HG02642 (cell line): ENCODE measurements around the gene SYCP2L.
"Not testable (repeated sequence)": the region's sequence is repeated elsewhere in the genome, so short reads cannot be mapped to it uniquely, and the experiment has no call there.

Source experiments
- ATAC-seq: cut with Tn5 transposase; IDR thresholded peaks from one replicate; pipeline ENCODE4 v1.9.1; 2021; ENCODE audit warnings: mild to moderate bottlenecking; ENCODE audit not compliant: unreplicated experiment, poor library complexity

Gene SYCP2L

DNA sequence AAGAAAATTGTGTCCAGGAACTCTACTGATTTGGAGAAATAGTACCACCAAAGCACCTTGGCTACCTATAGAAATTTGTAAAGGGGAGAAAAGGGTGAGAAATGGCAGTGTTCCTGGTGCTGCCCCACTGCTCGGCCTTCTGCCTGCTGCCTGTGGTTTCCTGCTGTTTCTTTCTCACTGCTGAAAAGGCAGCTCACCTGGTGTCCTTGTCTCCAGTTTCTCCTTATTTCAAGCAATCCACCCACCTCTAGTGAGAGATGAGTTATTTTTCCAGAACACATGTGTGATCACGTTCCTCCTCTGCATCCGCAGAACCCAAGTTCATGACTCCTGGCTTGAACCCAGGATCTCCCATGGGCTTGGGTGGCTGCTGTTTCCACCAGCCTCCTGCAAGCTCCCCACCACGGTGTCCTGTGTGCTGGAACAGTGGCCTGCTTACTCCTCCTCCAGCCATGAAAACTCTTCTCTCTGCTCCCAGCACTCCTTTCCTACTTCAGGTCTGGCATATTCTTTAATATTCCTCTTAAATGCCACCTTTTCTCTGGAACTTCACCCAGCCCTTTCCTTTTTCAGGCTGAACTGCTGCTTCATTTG lies 108.4 kb downstream of the SYCP2L start:
- ATAC-seq, result no peak

DNA sequence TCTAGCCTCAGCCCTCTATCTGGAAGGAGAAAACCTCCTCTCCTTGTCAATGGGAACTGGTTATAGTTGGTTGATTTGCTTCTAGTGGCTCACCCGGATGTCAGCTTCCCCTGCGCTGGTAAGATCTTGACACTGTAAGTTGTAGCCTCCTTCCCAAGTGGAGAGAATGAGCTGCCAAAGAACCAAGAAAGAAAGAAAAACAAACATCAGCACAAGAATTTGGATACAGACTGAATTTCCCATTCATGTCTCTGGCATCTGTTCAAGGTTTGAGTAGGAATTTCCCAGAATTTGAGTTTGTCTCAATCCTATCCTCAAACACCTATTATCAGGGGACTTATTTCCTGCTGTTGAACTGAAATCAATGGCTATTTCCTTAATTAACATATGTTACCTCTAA lies 113.1 kb downstream of the SYCP2L start:
- ATAC-seq, result no peak

DNA sequence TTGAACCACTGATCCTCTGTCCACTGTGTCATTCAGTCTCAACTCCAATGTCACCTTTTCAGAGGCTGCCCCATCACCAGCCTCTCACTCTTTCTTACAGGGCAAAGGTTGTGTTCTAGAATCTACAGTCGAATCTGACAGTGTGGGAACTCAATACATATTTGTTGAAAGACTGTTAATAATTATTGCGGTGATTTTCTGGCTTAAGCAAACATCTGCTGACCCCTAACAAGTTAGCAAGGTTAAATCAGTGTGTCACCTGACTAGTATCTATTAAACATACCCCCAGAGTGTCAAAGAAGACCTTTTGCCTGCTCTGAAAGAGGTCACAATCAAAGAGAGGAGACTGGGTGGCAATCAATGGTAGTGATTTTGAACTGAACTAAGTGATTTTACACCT lies 115.3 kb downstream of the SYCP2L start:
- no peak for ATAC-seq

DNA sequence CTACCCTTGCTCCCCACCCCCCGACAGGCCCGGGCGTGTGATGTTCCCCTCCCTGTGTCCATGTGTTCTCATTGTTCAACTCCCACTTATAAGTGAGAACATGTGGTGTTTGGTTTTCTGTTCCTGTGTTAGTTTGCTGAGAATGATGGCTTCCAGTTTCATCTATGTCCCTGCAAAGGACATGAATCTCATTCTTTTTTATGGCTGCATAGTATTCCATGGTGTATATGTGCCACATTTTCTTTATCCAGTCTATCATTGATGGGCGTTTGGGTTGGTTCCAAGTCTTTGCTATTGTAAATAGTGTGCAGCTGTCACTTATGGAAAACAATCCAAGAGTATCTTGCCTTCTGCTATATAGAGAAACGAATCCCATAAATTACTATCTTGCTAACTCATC lies 116.4 kb downstream of the SYCP2L start:
- not testable (repeated sequence) for ATAC-seq

DNA sequence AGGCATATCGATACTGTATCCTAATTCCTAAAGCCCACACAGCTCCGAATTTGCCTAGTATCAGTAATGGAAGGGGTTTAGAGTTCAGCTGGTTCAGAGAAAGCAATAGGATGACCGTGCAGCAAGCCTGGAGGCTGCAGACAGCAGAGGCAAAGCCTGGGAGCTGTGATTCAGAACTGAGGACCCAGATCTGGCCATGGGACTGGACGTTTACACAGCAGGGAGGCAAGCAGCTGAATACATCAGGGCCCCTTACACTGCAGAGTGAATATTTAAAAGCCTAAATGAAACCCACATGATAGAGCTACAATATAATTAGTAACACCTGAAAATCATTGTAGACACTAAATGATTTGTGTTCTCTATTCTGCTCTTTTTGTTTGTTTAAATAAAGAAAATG lies 119.2 kb downstream of the SYCP2L start:
- ATAC-seq, result no peak

DNA sequence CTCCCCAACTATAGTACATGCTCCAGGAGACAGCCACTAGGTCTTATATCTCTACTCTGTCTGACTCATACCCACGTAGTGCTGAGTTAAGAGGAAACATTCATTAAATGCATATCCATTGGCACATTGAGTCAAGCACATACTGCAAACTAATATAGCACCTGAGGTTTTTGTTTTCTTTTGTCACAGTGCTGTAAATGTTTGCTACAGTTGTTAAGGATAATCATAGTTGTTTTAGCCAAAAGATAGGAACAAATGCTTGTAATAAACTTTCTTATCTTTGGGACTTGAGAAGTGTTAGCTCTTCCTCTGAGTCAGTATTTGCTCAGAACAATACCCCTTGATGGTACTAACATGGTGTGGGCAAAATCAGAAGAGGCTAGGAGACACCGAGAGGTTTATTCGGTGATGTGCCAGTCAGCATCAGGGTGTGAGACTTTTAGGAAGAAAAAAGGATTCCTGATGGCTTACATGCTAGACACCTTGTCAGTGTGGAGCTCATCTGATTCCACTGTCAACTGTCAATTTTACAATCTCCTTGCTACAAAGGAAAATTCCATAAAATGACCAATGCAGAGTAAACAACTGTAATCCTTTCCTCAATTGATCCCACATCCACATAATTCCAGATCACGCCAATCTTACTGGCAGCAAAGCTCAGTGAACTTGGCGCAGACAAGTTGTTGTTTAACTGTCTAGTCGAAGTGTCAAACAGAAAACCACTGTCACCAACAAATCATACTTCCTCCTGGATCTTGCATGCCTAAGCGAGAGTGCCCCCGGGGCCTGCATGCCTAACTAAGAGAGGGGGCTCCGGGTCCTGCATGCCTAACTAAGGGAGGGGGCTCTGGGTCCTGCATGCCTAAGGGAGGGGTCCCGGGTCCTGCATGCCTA lies 121.1 kb downstream of the SYCP2L start:
- ATAC-seq, result no peak

DNA sequence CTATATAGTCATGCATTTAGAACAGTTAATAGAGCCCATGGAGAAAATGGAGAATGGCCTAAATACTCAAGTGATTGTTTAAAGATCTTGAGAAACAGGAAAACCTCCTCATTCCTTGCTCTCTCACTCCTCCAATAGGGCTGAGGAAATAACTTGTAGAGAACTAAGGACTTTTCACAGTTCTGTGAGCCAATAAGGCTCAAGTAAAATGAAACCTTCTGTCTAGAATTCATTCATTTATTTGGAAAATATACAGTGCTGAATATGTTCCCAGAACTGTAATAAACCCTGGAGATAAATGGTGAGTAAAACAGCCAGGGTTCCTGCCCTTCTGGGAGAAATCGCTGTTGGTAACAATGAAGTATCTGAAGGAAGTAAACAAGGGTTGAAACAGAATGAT lies 122.0 kb downstream of the SYCP2L start:
- no peak for ATAC-seq

DNA sequence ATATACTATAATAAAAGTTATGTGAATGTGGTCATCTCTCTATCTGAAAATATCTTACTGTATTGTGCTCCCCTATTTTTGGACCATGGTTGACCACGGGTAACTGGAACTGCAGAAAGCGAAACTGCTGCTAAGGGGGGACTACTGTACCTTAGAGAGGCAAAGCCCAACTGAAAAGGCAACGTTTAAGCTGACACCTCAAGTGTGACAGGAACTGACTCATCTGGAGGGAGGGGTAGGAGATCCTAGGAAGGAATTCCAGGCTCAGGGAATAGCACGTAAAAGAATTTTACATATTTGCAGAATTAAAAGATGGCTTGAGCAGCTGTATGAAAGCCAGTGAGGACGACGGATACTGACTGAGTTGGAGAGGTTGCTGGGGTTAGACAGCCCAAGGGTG lies 122.5 kb downstream of the SYCP2L start:
- ATAC-seq, result peak; percentile 64

DNA sequence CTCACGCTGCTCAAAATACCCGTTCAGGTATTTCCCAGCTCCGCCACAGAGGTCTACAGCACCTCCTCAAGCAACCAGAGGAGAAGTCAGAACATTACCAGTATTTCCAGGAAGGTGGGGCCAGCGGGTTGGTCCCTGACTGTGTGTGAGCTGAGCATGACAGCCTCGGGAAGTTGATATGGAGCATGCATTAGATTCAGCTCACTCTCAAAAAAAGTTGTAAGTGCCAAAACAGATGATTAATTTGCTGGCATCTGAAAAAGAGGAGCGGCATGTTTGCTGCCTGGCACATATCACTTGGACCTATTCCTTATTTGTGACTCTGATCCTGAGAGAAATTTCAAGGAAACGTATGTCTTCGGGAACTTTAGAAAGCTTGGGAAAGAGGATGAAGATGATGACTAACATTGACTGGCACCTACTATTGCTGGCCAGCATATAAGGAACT lies 125.0 kb downstream of the SYCP2L start:
- ATAC-seq, result no peak

DNA sequence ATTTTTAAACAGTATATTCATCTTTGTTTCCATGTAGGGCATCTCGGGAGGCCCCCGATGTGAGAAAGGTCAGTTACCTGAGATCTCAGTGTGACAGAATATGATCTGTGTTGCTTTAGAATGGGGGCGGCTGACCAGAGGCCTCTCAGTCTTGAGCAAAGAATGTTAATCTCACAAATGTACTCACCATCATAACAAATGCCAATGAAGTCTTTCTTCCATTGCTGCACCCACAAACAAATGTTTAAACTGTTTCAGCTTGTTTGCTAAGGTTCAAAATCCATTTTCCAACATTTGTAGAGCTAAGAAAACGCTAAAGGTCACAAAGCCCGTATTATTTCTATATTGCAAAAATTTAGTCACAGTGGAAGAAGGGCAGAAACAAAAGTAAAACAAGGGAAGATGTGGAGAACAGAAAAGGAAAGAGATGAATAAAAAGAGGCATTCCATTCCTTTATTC lies 125.5 kb downstream of the SYCP2L start:
- ATAC-seq, result no peak

DNA sequence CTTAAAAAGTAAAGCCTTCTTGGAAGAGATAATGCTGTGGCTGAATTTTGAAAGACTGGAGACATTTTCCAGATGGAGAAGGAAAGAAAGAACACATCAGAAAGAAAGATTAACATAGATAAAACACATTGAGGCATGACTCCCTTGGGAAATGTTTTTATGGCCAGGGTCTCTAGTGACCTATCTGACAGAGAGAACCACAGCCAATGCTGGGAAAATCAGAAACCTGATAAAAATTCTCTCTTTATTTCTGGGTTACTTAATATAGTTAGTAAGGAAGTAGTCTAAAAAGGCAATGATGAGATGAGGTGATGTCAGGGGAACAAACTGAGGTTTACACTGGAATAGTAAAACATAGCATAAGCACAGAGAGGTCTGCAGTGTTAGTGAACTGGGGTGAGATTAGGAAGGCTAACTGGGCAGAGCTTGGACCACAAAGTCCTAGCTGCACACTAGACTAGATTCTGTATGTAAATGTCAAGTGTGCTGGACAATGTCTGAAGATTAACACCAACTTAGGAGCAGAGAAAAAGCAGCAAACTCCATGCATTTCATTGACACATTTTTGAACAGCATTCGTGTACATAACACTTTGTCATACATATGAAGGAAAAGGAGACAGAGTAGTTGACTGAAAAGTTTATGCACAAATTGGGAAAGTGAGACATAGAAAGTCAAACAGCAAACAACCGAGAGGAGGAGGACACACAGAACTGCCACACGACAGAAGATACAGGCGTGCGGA lies 126.3 kb downstream of the SYCP2L start:
- no peak for ATAC-seq

DNA sequence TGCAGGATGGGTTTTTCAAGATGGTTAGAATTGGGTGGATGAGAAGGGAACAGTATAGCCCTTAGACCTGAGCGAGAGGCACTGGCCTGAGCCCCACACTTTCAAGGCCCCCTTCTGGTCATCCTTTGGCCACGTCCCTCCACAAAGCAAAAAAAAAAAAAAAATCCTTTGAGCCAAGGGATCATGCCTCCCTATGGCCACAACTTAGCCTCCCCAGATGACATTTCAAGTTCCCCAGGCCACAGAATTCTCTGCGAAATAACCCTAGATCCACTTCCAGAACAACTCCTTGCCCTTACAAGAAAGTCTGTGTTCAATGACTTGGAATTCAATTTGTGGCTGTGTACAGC lies 126.8 kb downstream of the SYCP2L start:
- no peak for ATAC-seq

DNA sequence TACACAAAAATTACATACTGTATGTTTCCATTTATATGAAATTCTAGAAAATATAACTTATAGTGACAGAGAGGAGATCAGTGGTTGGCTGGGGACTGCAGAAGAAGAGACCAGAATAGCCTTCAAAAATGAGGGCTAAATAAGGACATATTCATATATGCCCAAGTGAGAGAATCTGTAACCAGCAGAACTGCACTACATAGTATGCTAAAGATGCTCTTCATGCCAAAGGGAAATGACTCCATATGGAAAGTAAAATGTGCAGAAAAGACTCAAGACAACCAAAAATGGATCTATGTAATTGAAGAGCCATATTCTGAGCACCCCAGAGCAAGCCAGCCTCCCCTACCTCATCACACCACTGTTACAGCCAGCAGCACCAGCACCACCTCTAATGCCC lies 128.2 kb downstream of the SYCP2L start:
- ATAC-seq, result no peak

DNA sequence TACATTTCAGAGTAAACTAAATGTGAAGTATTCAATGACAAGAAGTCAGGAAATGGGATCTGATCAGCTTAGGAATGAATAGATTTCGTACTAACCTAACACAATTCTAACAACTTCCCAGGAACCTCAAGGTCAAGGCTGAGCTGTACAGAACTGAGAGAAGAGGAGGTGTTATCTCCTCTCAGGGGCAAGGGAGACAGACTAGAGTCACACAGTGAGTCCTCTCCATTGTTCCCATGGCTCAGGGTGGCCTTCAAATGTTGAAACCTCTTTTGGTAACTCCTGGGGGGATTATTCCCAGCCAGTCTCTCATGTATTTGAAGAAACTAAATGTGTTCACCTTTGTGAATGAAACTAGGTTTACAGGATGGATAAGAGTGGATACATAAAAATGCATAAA lies 129.6 kb downstream of the SYCP2L start:
- ATAC-seq, result no peak

DNA sequence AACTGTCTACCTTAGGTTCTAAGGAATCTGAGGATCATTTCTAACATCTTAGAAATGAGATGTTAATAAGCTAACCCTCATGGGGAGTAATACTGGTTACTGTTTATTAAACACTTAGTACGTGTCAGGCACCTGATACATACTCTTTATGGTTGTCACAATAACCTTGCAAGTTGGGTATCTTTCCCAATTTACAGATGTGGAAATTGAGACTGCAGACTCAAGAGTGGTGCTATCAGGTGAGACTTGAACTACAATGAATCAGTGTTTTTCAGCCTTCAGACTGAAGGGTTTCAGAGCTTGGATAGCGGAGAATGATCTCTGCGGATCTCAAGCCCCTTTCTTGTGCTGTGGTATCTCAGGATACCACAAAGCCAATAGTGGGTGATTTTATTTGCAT lies 130.2 kb downstream of the SYCP2L start:
- ATAC-seq, result no peak

DNA sequence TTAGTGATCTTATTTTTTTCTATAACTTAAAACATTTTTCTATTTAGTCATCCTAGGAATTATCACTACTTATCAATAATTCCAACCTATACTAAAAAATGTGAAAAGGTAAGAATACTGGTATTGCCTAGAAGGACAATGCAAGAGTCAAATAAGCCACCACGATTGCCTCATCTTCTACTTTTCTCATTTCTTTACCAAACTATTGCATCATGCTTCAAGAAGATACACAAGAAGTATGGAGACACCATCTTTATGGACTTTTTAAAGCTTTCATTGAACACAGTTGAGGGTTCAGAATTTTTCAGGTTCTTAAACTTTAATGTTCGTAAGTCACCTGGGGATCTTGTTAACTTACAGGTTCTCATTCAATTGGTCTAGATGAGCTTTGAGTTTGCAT lies 131.4 kb downstream of the SYCP2L start:
- ATAC-seq, result no peak

DNA sequence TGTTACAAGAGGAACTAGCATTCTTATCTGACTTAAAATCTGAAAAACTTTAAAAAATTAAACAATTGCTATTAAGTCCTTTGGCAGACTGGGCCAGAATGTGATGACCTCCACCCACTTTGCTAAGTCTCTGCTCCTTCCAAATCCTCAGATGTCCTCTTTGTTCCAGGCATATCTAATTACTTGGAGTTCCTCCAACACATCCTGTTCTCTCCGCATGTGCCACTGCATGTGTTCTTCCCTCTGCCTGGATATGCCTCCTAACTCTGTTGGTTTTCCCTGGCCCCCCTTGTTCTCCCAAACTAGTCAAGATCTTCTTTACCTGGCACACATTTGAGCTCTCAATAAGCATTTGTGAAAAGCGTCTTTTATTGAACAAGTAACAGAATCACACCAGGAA lies 134.2 kb downstream of the SYCP2L start:
- ATAC-seq, result no peak

DNA sequence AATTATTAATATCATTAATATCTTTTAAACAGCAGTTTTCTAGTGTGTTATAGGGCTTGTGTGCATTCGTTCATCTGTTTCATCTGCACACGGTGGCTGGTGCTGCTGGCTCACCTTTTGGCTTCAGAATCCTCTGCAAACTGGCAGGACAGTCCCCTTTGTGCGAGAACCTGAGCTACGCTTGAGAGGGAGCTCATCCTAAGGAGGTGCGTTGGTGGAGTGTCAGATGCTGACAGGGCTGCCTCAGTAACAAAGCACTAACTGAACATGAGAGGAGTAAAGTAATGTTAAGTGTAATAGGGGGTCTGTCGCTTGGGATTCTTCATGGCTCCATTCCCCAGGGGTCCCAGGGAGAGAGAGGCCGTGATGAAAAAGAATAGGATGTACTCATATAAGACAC lies 134.9 kb downstream of the SYCP2L start:
- ATAC-seq, result no peak

DNA sequence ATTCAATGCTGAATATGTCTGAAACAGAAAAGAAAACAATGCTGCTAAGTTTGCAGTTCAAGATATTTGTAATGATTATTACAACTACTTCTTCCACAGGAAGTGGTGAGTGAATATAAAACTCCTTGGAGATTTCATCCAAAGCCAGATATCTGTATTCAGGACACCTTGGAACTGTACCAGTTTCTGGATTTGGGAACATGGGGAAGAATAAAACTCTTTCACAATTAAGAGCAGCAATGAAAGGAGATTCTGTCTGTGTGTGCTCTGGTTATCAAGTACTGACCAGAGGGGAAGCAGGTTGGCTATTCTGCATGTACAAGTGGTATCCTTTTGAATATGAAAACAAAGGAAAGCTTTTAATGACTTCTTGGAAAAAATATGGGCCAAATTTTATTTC lies 136.2 kb downstream of the SYCP2L start:
- no peak for ATAC-seq
